Thyroid gland (tissue), 4 donors: Measurements from ENCODE around the gene EHBP1. TPM values are rescaled to one million over a fixed set of nuclear protein-coding genes. Genes with fewer than 3 reads are reported as not detected.

Experiments used
- DNase-seq, 2 donors: peaks; one replicate each; pipeline ENCODE4 v3.0.0-alpha.2; 2019
- H3K27ac ChIP-seq, 3 donors: fragments of 200-600 bp; sonication (generic); 1 replicate in 2 of 3; 2 replicates in 1 of 3; pipeline ENCODE4 v1.5.1; 2016 to 2019; ENCODE audit warnings: mild to moderate bottlenecking in 1 of 3, moderate library complexity in 1 of 3
- H3K27me3 ChIP-seq: fragments of 200-600 bp; sonication (generic); one replicate; pipeline ENCODE4 v1.5.1; 2019
- H3K36me3 ChIP-seq, 2 donors: fragments of 200-600 bp; sonication (generic); one replicate each; pipeline ENCODE4 v1.5.1; 2016 to 2019
- H3K4me1 ChIP-seq, 2 donors: fragments of 200-600 bp; sonication (generic); one replicate each; pipeline ENCODE4 v1.5.1; 2017 to 2019
- H3K4me3 ChIP-seq, 3 donors: fragments of 200-600 bp; sonication (generic); replicated peaks in 1 of 3; 1 replicate in 2 of 3; 2 replicates in 1 of 3; pipeline ENCODE4 v1.5.1; 2016; ENCODE audit warnings: mild to moderate bottlenecking in 1 of 3
- H3K9me3 ChIP-seq: fragments of 200-600 bp; sonication (generic); one replicate; pipeline ENCODE4 v1.5.1; 2017
- POLR2A ChIP-seq, 2 donors: fragments of 450-650 bp; IDR thresholded peaks; one replicate each; pipeline ENCODE4 v1.6.1; 2017; ENCODE audit warnings: antibody characterized with exemption in 2 of 2, mild to moderate bottlenecking in 2 of 2, moderate library complexity in 1 of 2
- WGBS, 2 donors: methylation state at CpG; one replicate each; pipeline ENCODE4 v1.1.5; 2017; 5-methylcytosine and 5-hydroxymethylcytosine counted together
- intact Hi-C: fragments of 100-400 bp; cut with DNase I; formaldehyde crosslinking; loops from one replicate; pipeline ENCODE4 v1.15.1; 2023
- total RNA-seq, 4 donors: library from RNA; depleted of rRNA; stranded (reverse); fragments of >200 nt; gene quantifications; one replicate each; pipeline ENCODE4 v1.2.3, GENCODE V29; 2016
- TF ChIP-seq, protein P1 (sequence below), 6 experiments: fragments of 200-600 bp in 3 of 6; fragments of 450-650 bp in 3 of 6; sonication (generic) in 3 of 6; IDR thresholded peaks; one replicate each; pipeline ENCODE4 v1.5.1; 2016 to 2019; ENCODE audit warnings: antibody characterized with exemption in 6 of 6, mild to moderate bottlenecking in 2 of 6, inconsistent platforms in 1 of 6, moderate library complexity in 1 of 6

The EHBP1 gene
- total RNA-seq, 4 donors from 2014 or later = 49.9 to 68.8 (median 57.0) TPM

GRCh38 chr2:63057249-63058143, 352.0 kb downstream of the EHBP1 start:
- DNase-seq = no peak
- TF ChIP-seq, protein P1, sequence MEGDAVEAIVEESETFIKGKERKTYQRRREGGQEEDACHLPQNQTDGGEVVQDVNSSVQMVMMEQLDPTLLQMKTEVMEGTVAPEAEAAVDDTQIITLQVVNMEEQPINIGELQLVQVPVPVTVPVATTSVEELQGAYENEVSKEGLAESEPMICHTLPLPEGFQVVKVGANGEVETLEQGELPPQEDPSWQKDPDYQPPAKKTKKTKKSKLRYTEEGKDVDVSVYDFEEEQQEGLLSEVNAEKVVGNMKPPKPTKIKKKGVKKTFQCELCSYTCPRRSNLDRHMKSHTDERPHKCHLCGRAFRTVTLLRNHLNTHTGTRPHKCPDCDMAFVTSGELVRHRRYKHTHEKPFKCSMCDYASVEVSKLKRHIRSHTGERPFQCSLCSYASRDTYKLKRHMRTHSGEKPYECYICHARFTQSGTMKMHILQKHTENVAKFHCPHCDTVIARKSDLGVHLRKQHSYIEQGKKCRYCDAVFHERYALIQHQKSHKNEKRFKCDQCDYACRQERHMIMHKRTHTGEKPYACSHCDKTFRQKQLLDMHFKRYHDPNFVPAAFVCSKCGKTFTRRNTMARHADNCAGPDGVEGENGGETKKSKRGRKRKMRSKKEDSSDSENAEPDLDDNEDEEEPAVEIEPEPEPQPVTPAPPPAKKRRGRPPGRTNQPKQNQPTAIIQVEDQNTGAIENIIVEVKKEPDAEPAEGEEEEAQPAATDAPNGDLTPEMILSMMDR (IDR thresholded peaks at IDR 0.05) = no peak
- no peak for TF ChIP-seq POLR2A (IDR thresholded peaks at IDR 0.05)
- Histone ChIP-seq H3K4me3 (no peak overlapping the region), H3K36me3 (no peaks in the 10 kb centered on the region), H3K9me3 (no peaks in the 10 kb centered on the region), H3K27ac (no peak overlapping the region), H3K27me3 (peaks cover 73% of the 10 kb centered on the region), H3K4me1 (peaks cover 14 to 40% of the 10 kb centered on the region in 2 donors)
- intact Hi-C loops = no loop called here
- WGBS, 2 donors = 26 to 27% methylated on average over 31 to 35 of the region's 35 CpGs

DNA sequence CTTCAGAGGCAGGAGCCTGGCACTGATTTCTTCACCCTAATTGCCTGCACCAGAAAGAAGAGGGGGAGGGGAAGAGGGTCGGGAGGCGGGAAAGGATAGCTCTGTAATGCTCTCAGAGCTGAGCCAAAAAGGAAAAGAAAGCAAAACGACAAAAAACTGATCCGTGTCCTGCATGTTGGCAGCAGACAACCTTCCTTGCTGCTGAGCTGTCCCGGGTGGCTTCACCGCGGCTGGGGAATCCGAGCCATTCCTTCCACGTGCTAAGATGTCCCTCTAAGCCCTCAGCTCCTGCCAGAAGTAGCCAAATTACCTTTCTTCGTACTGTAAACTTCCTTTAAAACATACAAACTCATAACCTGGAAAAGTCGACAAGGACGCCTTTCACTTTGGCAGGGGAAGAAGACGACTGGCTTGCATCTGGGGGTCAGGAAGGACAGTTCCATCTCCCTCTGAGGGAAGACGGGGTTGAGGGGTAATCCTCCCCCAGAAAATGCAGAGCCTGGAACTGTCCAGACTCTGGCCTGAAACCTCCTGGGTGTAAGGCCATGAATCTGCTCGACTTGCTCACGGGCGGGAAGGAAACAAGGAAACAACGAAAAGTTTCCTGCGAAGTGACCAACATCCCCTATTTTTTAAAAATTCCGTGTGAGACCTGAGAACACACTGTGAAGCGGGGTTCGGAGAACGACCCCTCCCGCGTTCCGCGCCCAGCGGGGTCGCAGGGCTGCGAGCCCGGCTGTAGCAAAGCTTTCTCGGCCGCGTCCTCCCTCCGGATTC, 352.8 kb downstream of the EHBP1 start:
- Histone ChIP-seq H3K4me1 (peaks cover 14 to 40% of the 10 kb centered on the region in 2 donors), H3K27me3 (peaks cover 79% of the 10 kb centered on the region), H3K4me3 (no peak overlapping the region), H3K36me3 (no peaks in the 10 kb centered on the region), H3K27ac (no peak overlapping the region), H3K9me3 (no peaks in the 10 kb centered on the region)
- intact Hi-C loops = no loop called here
- no peak for DNase-seq
- TF ChIP-seq, protein P1 (IDR thresholded peaks at IDR 0.05) = no peak
- TF ChIP-seq POLR2A (IDR thresholded peaks at IDR 0.05) = no peak
- 9 to 15% methylated on average over 28 to 32 of the region's 35 CpGs for WGBS, 2 donors

DNA sequence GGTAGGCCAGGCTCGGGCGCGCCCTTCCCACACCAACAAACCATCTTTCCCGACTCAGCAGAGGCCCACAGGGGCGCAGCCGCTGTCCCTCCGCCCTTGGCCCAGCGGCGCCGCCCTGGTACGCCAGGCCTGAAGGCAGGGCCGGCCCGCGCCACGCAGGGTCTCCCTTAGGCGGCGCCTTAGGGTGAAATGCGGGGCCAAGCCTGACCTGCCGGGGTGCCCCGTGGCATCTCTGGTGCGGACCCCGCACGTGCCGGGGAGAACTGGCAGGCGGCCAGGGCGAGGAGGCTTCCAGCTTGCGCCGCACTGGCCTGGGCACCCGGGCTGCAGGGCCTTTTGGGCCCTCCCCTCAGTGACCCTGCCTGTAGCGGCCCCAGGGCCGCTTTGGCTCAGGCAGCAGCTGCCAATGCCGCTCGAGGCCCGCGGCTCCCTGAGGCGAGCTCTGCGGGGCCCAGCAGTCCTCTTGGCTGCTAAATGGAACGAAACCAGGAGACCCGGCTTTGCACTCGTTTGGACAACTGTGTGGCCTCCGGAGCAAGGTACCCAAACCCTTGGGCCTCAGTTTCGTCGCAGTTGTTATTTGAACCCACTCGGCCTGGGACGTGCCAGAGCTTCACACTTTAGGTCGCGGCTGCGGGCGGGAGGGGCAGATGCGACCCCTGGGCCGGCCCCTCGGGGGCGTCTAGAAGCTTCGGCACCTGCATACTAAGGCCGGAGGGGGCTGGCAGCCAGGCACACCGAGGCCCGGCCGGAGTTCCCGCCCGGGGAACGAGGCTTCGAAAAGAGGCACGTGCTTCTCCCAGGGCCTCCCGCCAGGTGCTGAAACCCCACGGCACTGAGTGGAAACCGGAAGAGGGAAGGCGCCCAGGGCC, 353.6 kb downstream of the EHBP1 start:
- WGBS, 2 donors = no CpG with 5 or more reads among the region's 67 CpGs
- no peak for DNase-seq
- Histone ChIP-seq H3K27me3 (peaks cover 79% of the 10 kb centered on the region), H3K4me3 (no peak overlapping the region), H3K36me3 (no peaks in the 10 kb centered on the region), H3K4me1 (peaks cover 14 to 34% of the 10 kb centered on the region in 2 donors), H3K9me3 (no peaks in the 10 kb centered on the region), H3K27ac (no peak overlapping the region)
- intact Hi-C loops = no loop called here
- TF ChIP-seq POLR2A (IDR thresholded peaks at IDR 0.05) = no peak
- TF ChIP-seq, protein P1 (IDR thresholded peaks at IDR 0.05) = no peak

DNA sequence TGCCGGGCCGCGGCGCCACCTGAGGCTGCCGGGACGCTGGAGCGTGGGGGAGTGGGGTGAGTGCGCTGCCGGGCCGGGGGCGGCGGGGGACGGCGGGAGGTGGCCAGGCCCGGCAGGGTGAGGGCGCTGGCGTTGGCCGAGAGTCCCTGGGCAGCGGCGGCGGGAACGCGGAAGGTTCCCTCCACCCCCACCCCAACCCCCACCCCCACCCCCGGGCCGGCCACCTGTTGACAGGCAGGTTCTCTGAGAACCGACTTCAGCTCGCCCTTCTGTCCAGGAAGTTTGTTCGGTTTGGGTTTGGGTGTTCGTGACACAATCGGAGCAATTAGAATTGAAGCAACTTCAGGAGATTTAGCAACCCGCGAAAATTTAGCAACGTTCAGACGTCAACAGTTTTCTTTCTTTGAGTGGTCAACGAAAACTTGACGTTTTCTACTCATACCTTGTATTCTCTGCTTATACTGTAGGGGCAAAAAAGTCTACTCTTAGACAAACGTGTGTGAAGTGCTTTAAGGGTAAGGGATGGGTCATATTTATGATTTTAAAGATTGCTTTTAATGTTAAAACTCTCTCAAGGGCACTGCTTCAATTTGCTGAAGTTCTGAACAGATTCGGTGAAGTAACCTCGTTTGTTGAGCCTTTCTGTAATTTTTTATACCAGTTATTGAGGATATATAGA, 354.4 kb downstream of the EHBP1 start:
- peaks cover 73% of the 10 kb centered on the region for H3K27me3 ChIP-seq
- intact Hi-C loops = no loop called here
- H3K36me3 ChIP-seq = no peaks in the 10 kb centered on the region
- H3K9me3 ChIP-seq = no peaks in the 10 kb centered on the region
- no peak for DNase-seq
- peaks cover 14 to 30% of the 10 kb centered on the region in 2 donors for H3K4me1 ChIP-seq
- no peak overlapping the region for H3K4me3 ChIP-seq
- H3K27ac ChIP-seq = no peak overlapping the region
- WGBS, 2 donors = 12 to 16% methylated on average over 13 to 20 of the region's 39 CpGs
- no peak for TF ChIP-seq POLR2A (IDR thresholded peaks at IDR 0.05)
- TF ChIP-seq, protein P1 (IDR thresholded peaks at IDR 0.05) = no peak
